Mesenchymal stem cell (in vitro differentiated cells and primary cell): ENCODE data around the gene RPRD1A.

Experiments
- DNase-seq: peaks from one replicate; pipeline ENCODE4 v3.0.0-alpha.2; 2013
- H2AFZ ChIP-seq: one replicate; pipeline ENCODE4 v1.6.1; 2013; ENCODE audit warnings: low read depth, mild to moderate bottlenecking, control low read depth, inconsistent platforms, low read length, moderate library complexity
- H2AK5ac ChIP-seq: 2 replicates; pipeline ENCODE4 v1.6.1; 2013; ENCODE audit warnings: low read length, moderate library complexity, mild to moderate bottlenecking, inconsistent platforms; ENCODE audit not compliant: severe bottlenecking
- H2BK120ac ChIP-seq: one replicate; pipeline ENCODE4 v1.6.1; 2013; ENCODE audit warnings: low read depth, mild to moderate bottlenecking, inconsistent platforms, low read length, moderate library complexity
- H2BK12ac ChIP-seq, 2 experiments: one replicate each; pipeline ENCODE4 v1.6.1; 2013; ENCODE audit warnings: inconsistent platforms in 2 of 2, low read length in 2 of 2, mild to moderate bottlenecking in 2 of 2, moderate library complexity in 2 of 2, control low read depth in 1 of 2
- H2BK15ac ChIP-seq: one replicate; pipeline ENCODE4 v1.6.1; 2013; ENCODE audit warnings: mild to moderate bottlenecking, low read depth, inconsistent platforms; ENCODE audit not compliant: poor library complexity, severe bottlenecking
- H2BK5ac ChIP-seq: 2 replicates; pipeline ENCODE4 v1.6.1; 2013; ENCODE audit warnings: low read depth, mild to moderate bottlenecking, low read length, control low read depth, inconsistent platforms; ENCODE audit not compliant: poor library complexity, severe bottlenecking
- H3K14ac ChIP-seq, 2 experiments: one replicate each; pipeline ENCODE4 v1.6.1; 2013; ENCODE audit warnings: inconsistent platforms in 2 of 2, low read length in 2 of 2, control low read depth in 1 of 2, mild to moderate bottlenecking in 1 of 2, moderate library complexity in 1 of 2
- H3K18ac ChIP-seq, 2 experiments: one replicate each; pipeline ENCODE4 v1.6.1; 2013; ENCODE audit warnings: inconsistent platforms in 2 of 2, low read length in 2 of 2, control low read depth in 1 of 2, low read depth in 1 of 2, mild to moderate bottlenecking in 1 of 2
- H3K23ac ChIP-seq, 2 experiments: one replicate each; pipeline ENCODE4 v1.6.1; 2013; ENCODE audit warnings: inconsistent platforms in 2 of 2, low read length in 2 of 2, mild to moderate bottlenecking in 2 of 2, moderate library complexity in 2 of 2, control low read depth in 1 of 2
- H3K27ac ChIP-seq: 2 replicates; pipeline ENCODE4 v1.5.1; 2013; ENCODE audit warnings: mild to moderate bottlenecking, moderate library complexity, low read length, control low read depth, inconsistent platforms; ENCODE audit not compliant: poor library complexity, severe bottlenecking
- H3K27me3 ChIP-seq, 2 experiments: 2 replicates each; pipeline versions ENCODE4 v1.6.1 to v1.7.0; 2013; ENCODE audit warnings: low read length in 2 of 2, mild to moderate bottlenecking in 2 of 2, moderate library complexity in 2 of 2, control low read depth in 1 of 2, inconsistent platforms in 1 of 2; ENCODE audit not compliant: control insufficient read depth in 1 of 2, insufficient read depth in 1 of 2
- H3K36me3 ChIP-seq, 2 experiments: 2 replicates each; pipeline versions ENCODE4 v1.6.1 to v1.7.0; 2013; ENCODE audit warnings: low read length in 2 of 2, control low read depth in 1 of 2, inconsistent platforms in 1 of 2, low read depth in 1 of 2, mild to moderate bottlenecking in 1 of 2; ENCODE audit not compliant: insufficient read depth in 2 of 2, control insufficient read depth in 1 of 2
- H3K4ac ChIP-seq, 2 experiments: one replicate each; pipeline ENCODE4 v1.6.1; 2013; ENCODE audit warnings: inconsistent platforms in 2 of 2, low read length in 2 of 2, mild to moderate bottlenecking in 2 of 2, moderate library complexity in 2 of 2, control low read depth in 1 of 2, low read depth in 1 of 2
- H3K4me1 ChIP-seq: 2 replicates; pipeline ENCODE4 v1.6.1; 2013; ENCODE audit warnings: low read depth, low read length, control low read depth; ENCODE audit not compliant: control insufficient read depth, insufficient read depth
- H3K4me2 ChIP-seq: 2 replicates; pipeline ENCODE4 v1.6.1; 2013; ENCODE audit warnings: low read length, mild to moderate bottlenecking, inconsistent platforms; ENCODE audit not compliant: poor library complexity, severe bottlenecking
- H3K4me3 ChIP-seq, 2 experiments: 2 replicates each; pipeline versions ENCODE4 v1.5.1 to v1.7.0; 2013; ENCODE audit warnings: low read length in 2 of 2, mild to moderate bottlenecking in 2 of 2, control low read depth in 1 of 2, low read depth in 1 of 2; ENCODE audit not compliant: insufficient read depth in 1 of 2
- H3K79me1 ChIP-seq: replicated peaks from 2 replicates; pipeline ENCODE4 v1.6.1; 2013; ENCODE audit warnings: mild to moderate bottlenecking, control low read depth, low read length, inconsistent platforms; ENCODE audit not compliant: poor library complexity, severe bottlenecking
- H3K9ac ChIP-seq: 2 replicates; pipeline ENCODE4 v1.7.0; 2013; ENCODE audit warnings: mild to moderate bottlenecking, low read length, moderate library complexity
- H3K9me3 ChIP-seq: 2 replicates; pipeline ENCODE4 v1.7.0; 2013; ENCODE audit warnings: mild to moderate bottlenecking, low read length; ENCODE audit not compliant: control insufficient read depth
- H4K8ac ChIP-seq: one replicate; pipeline ENCODE4 v1.6.1; 2013; ENCODE audit warnings: inconsistent platforms, mild to moderate bottlenecking, low read length, moderate library complexity
- H4K91ac ChIP-seq: one replicate; pipeline ENCODE4 v1.6.1; 2013; ENCODE audit warnings: mild to moderate bottlenecking, low read length, inconsistent platforms
- WGBS: methylation state at CpG from one replicate; pipeline ENCODE4 v1.1.7; 2013; ENCODE audit warnings: mixed read lengths; 5-methylcytosine and 5-hydroxymethylcytosine counted together

The RPRD1A gene

DNA sequence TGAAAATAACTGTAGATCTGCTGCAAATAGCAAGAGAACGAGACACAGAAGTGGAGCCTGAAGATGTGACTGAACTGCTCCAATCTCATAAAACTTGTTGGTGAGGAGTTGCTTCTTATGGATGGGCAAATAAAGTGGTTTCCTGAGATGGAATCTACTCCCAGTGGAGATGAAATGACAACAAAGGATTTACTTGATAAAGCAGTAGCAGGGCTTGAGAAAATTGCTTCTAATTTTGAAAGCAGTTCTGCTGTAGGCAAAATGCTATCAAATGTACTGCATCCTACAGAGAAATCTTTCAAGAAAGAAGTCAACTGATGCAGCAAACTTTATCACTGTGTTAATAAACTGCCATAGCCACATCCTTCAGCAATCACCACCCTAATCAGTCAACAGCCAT lies 44.0 kb downstream of the RPRD1A start:
- no peak overlapping the region for H3K4ac ChIP-seq
- H2AFZ ChIP-seq = no peak overlapping the region
- no peak overlapping the region for H3K9ac ChIP-seq
- H3K79me1 ChIP-seq = no peaks in the 10 kb centered on the region
- H3K27me3 ChIP-seq = no peaks in the 10 kb centered on the region
- no peak overlapping the region for H3K23ac ChIP-seq
- no peaks in the 10 kb centered on the region for H3K9me3 ChIP-seq
- no peak overlapping the region for H3K27ac ChIP-seq
- DNase-seq = no peak
- H3K4me2 ChIP-seq = no peak overlapping the region
- peaks cover 0 to 39% of the 10 kb centered on the region in 2 experiments for H3K36me3 ChIP-seq
- no peaks in the 10 kb centered on the region for H3K4me1 ChIP-seq
- WGBS = 91% methylated on average over 1 of the region's 1 CpG
- no peak overlapping the region for H3K14ac ChIP-seq
- H4K8ac ChIP-seq = no peak overlapping the region
- peak overlapping the region; percentile 24 to 59 for H3K18ac ChIP-seq
- H2BK15ac ChIP-seq = no peak overlapping the region
- no peak overlapping the region for H4K91ac ChIP-seq
- no peak overlapping the region for H2BK12ac ChIP-seq
- H2AK5ac ChIP-seq = no peak overlapping the region
- no peak overlapping the region for H2BK5ac ChIP-seq
- no peak overlapping the region for H2BK120ac ChIP-seq
- H3K4me3 ChIP-seq = no peak overlapping the region

DNA sequence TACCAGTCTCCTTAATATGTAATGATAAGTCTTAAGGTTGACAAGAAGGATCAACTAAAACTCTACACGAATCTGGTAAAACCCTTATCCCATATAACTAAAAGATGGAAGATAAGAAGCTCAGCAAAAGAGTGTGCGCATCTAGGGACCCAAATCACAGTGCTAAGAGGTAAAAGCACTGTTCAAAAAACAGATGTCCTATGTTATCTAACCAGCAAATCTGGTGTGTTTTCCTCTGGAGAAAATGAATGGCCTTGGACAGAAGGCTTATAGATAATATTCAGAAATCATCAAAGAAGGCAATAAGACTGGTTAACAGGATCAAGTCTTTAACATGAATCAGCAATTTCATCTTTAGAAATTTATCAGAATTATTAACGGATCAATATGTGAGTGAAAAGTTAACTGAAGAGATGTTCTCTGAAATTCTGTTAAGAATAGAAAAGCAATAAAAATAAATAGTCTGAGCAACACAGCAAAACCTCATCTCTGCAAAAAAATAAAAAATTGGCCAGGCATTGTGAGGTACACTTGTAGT lies 47.1 kb downstream of the RPRD1A start:
- no peak overlapping the region for H2AFZ ChIP-seq
- no peak overlapping the region for H2AK5ac ChIP-seq
- H3K4me1 ChIP-seq = no peaks in the 10 kb centered on the region
- no peak for DNase-seq
- no peak overlapping the region for H2BK12ac ChIP-seq
- WGBS = 60% methylated on average over 1 of the region's 3 CpGs
- H3K9me3 ChIP-seq = no peaks in the 10 kb centered on the region
- H3K4me3 ChIP-seq = no peak overlapping the region
- H3K4me2 ChIP-seq = no peak overlapping the region
- H2BK120ac ChIP-seq = no peak overlapping the region
- H3K79me1 ChIP-seq = peaks cover 6% of the 10 kb centered on the region
- H2BK15ac ChIP-seq = no peak overlapping the region
- no peak overlapping the region for H4K91ac ChIP-seq
- no peaks in the 10 kb centered on the region for H3K27me3 ChIP-seq
- H3K18ac ChIP-seq = no peak overlapping the region
- no peak overlapping the region for H3K27ac ChIP-seq
- H3K36me3 ChIP-seq = peaks cover 0 to 16% of the 10 kb centered on the region in 2 experiments
- H3K4ac ChIP-seq = no peak overlapping the region
- no peak overlapping the region for H3K23ac ChIP-seq
- no peak overlapping the region for H4K8ac ChIP-seq
- no peak overlapping the region for H3K14ac ChIP-seq
- H3K9ac ChIP-seq = no peak overlapping the region
- H2BK5ac ChIP-seq = no peak overlapping the region

DNA sequence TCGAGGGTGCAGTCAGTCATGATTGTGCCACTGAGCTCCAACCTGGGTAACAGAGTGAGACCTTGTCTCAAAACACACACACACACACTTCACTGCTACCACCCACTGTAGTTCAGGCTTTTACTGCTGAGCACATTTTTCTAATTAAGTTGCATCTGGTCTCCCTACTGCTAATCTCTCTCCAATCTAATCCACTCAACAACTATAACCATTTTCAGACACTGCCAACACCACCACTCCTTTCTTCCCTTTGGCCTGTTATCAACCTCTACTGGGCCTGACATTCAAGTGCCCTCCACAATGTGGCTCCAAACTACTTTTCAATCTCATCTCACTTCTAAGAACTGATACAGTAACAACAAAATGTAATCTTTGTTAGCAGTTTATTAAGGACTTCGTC lies 50.1 kb downstream of the RPRD1A start:
- no peak overlapping the region for H2BK5ac ChIP-seq
- no peak overlapping the region for H2AK5ac ChIP-seq
- H2AFZ ChIP-seq = no peak overlapping the region
- H3K9me3 ChIP-seq = no peaks in the 10 kb centered on the region
- no peak overlapping the region for H3K23ac ChIP-seq
- no peak for DNase-seq
- H2BK12ac ChIP-seq = no peak overlapping the region
- peak overlapping the region; percentile 5 for H4K91ac ChIP-seq
- no peak overlapping the region for H3K18ac ChIP-seq
- H3K36me3 ChIP-seq = no peaks in the 10 kb centered on the region
- H3K79me1 ChIP-seq = peaks cover 6% of the 10 kb centered on the region
- no peak overlapping the region for H3K4me2 ChIP-seq
- peak overlapping the region; percentile 13 for H3K9ac ChIP-seq
- no peak overlapping the region for H3K4me3 ChIP-seq
- WGBS = 77% methylated on average over 1 of the region's 2 CpGs
- no peak overlapping the region for H4K8ac ChIP-seq
- no peak overlapping the region for H2BK120ac ChIP-seq
- H3K27ac ChIP-seq = no peak overlapping the region
- no peak overlapping the region for H2BK15ac ChIP-seq
- no peaks in the 10 kb centered on the region for H3K4me1 ChIP-seq
- H3K27me3 ChIP-seq = no peaks in the 10 kb centered on the region
- H3K14ac ChIP-seq = no peak overlapping the region
- H3K4ac ChIP-seq = peak overlapping the region in 1 of 2 experiments; percentile 13

DNA sequence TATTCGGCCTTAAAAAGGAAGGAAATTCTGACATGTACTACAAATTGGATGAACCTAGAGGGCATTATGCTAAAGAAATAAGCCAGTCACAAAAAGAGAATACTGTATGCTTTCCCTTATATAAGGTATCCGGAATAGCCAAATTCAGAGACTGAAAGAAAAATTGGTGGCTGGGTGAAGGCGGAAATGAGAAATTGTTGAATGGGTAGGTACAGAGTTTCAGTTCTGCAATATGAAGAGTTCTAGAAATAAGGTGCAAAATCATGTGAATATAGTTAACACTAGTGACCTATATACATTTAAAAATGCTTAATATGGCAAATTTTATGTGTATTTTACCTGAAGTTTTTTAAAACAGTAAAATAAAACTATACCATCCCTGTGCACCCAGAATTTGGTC lies 51.7 kb downstream of the RPRD1A start:
- H4K91ac ChIP-seq = no peak overlapping the region
- H4K8ac ChIP-seq = no peak overlapping the region
- no peak overlapping the region for H3K4ac ChIP-seq
- no peaks in the 10 kb centered on the region for H3K27me3 ChIP-seq
- 100% methylated on average over 3 of the region's 3 CpGs for WGBS
- H3K36me3 ChIP-seq = no peaks in the 10 kb centered on the region
- peaks cover 8% of the 10 kb centered on the region for H3K79me1 ChIP-seq
- H3K18ac ChIP-seq = no peak overlapping the region
- no peak overlapping the region for H2BK5ac ChIP-seq
- H2BK120ac ChIP-seq = no peak overlapping the region
- H2AK5ac ChIP-seq = no peak overlapping the region
- no peak overlapping the region for H2AFZ ChIP-seq
- H2BK12ac ChIP-seq = no peak overlapping the region
- no peaks in the 10 kb centered on the region for H3K4me1 ChIP-seq
- H2BK15ac ChIP-seq = no peak overlapping the region
- no peak overlapping the region for H3K4me2 ChIP-seq
- no peaks in the 10 kb centered on the region for H3K9me3 ChIP-seq
- no peak overlapping the region for H3K14ac ChIP-seq
- DNase-seq = no peak
- no peak overlapping the region for H3K23ac ChIP-seq
- no peak overlapping the region for H3K9ac ChIP-seq
- H3K4me3 ChIP-seq = no peak overlapping the region
- no peak overlapping the region for H3K27ac ChIP-seq
